ENCODE measurements around the gene S100A8.

DNA sequence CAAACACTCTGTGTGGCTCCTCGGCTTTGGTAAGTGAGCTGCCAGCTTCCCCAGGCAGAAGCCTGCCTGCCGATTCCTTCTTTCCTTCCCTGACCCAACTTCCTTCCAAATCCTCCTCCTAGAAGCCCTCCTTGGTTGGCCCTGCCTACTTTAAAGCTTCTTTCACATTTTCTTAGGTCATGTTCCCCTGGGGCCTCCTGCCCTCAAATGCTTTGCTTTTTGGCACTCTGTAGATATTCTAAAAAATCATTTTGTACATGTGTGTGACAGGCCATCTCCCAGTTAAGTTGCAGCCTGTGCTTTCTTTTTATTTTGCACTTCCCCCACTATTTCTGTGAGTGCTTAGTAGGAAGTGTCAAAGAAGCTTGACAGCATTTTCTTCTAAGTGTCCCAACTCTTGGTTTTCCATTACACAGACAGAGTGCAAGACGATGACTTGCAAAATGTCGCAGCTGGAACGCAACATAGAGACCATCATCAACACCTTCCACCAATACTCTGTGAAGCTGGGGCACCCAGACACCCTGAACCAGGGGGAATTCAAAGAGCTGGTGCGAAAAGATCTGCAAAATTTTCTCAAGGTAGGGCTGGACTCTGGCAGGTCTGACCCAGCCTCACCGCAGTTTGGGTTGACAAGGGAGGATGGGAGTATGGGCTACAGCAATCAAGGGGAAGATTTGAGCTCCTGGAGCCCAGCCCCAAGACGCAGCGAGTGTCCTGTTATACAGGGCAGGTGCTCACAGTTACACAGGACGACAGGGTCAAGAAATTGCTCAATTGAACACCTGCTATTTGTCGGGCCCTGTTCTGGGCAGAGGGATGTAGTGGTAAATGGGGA is 32.8 kb downstream of the S100A8 start, which contains the start of gene S100A9:
- TF ChIP-seq, protein P1, sequence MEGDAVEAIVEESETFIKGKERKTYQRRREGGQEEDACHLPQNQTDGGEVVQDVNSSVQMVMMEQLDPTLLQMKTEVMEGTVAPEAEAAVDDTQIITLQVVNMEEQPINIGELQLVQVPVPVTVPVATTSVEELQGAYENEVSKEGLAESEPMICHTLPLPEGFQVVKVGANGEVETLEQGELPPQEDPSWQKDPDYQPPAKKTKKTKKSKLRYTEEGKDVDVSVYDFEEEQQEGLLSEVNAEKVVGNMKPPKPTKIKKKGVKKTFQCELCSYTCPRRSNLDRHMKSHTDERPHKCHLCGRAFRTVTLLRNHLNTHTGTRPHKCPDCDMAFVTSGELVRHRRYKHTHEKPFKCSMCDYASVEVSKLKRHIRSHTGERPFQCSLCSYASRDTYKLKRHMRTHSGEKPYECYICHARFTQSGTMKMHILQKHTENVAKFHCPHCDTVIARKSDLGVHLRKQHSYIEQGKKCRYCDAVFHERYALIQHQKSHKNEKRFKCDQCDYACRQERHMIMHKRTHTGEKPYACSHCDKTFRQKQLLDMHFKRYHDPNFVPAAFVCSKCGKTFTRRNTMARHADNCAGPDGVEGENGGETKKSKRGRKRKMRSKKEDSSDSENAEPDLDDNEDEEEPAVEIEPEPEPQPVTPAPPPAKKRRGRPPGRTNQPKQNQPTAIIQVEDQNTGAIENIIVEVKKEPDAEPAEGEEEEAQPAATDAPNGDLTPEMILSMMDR (IDR thresholded peaks at IDR 0.05) = no peak
- TF ChIP-seq POLR2A (IDR thresholded peaks at IDR 0.05) = no peak

All from heart left ventricle (tissue), 13 donors.